NCI-H524 treated with DMSO at 0.1 percent for 48 hours (cell line): ENCODE results near the gene CRCP.
A peak's percentile ranks its signal among the peaks of the same experiment; 100 is the strongest.
"Not testable (repeated sequence)": the region's sequence is repeated elsewhere in the genome, so short reads cannot be mapped to it uniquely, and the experiment has no call there.

Source experiments
- DNase-seq: peaks from one replicate; lab custom pipeline; 2025; lab: John Stamatoyannopoulos, UW

The CRCP gene

GRCh38 chr7:66114743-66115649 lies at the start of gene CRCP:
TSS of gene CRCP (plus strand) at chr7:66114847. CDS start at chr7:66114963, 116 bp downstream.
- DNase-seq = peak; percentile 9

DNA sequence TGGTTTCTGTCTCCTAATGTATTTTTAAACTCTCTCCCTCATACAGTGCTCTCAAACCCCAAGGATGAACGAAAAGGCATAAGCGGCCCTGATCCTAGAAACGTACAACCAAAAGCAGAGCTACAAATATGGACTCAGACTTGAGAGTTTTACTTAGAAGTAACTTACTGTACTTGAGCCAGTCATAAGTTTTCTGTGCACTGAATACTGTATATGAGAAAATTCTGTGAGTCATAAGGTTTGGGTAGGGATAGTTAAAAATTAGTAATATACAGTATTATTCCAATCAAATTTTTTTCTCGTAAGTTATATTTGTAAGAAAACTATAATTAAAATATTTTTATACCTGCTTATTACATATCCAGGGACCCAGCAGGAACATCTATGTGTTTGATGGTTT lies 44.9 kb upstream of the CRCP start:
- DNase-seq = no peak

- DNase-seq = no peak
Observed at GRCh38 chr7:66070222-66070621, 44.4 kb upstream of the CRCP start.

GRCh38 chr7:66072208-66072607 lies 42.4 kb upstream of the CRCP start:
- DNase-seq = not testable (repeated sequence)

DNA sequence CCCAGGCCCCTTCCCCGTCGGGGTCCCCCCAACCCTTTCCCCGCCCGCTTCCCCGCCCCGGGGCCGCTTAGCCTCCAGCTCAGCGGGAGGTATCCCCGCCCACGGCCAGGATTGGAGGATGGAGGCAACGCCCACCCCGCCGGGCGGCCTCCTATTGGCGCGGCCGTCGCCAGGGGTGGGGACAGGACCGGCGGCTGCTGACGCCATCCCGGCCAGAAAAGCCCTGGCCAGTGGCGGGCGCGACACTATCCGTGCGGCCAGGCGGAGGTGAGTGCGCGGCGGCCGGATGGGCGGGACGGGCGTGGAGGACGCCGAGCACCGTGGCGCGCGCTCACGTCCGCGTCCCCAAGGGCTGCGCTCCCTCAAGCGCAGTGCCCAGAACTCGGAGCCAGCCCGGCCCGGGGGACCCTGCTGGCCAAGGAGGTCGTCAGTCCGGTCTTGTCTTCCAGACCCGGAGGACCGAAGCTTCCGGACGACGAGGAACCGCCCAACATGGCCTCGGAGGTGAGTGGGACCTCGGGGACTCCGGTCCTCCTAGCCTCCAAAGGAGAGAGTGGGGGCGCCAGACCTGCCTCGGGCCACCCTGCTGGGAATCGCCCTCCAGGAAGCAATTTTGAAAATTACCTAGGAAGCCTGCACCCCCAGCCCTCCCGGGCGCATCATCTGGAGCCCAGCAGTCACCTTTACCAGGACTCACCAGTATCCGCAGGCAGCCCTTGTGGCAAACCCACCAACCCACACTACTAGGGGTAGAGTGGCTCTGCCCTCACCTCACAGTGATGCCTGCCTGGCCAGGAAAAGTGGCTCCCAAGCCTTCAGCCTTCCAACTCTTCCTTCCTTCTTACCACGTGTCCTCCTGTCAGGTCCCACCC lies 38.8 kb upstream of the CRCP start, which contains the start of gene ASL:
ASL (plus strand) TSS at position 230 of the 872 bp plus-strand sequence; CDS start at position 493, 263 bp downstream.
- peak; percentile 26 for DNase-seq

GRCh38 chr7:66076462-66077329 lies 38.0 kb upstream of the CRCP start:
- DNase-seq = no peak

- DNase-seq = no peak
Observed at GRCh38 chr7:66078067-66078466, 36.6 kb upstream of the CRCP start.

GRCh38 chr7:66082083-66082482 lies 32.6 kb upstream of the CRCP start:
- no peak for DNase-seq

DNA sequence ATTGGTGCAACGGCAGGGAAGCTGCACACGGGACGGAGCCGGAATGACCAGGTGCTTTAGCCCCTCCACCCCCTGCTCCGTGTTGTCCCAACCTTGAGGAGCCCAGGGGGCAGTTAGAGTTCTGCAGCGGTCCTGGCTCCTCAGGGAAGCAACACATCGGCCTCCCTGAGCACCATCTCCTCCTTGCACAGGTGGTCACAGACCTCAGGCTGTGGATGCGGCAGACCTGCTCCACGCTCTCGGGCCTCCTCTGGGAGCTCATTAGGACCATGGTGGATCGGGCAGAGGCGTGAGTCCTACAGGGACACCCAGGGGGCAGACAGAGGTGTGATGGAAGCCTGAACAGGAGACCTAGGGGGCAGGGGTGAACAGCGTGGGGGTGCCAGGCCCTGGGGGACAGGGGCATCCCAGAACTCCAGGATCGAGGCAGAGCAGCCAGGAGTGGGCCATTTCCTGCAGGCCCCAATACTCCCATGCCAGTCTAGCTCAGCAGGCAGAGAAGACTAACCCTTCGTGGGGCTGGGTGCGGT lies 31.7 kb upstream of the CRCP start:
- no peak for DNase-seq

- no peak for DNase-seq
Observed at GRCh38 chr7:66083677-66084076, 31.0 kb upstream of the CRCP start.

DNA sequence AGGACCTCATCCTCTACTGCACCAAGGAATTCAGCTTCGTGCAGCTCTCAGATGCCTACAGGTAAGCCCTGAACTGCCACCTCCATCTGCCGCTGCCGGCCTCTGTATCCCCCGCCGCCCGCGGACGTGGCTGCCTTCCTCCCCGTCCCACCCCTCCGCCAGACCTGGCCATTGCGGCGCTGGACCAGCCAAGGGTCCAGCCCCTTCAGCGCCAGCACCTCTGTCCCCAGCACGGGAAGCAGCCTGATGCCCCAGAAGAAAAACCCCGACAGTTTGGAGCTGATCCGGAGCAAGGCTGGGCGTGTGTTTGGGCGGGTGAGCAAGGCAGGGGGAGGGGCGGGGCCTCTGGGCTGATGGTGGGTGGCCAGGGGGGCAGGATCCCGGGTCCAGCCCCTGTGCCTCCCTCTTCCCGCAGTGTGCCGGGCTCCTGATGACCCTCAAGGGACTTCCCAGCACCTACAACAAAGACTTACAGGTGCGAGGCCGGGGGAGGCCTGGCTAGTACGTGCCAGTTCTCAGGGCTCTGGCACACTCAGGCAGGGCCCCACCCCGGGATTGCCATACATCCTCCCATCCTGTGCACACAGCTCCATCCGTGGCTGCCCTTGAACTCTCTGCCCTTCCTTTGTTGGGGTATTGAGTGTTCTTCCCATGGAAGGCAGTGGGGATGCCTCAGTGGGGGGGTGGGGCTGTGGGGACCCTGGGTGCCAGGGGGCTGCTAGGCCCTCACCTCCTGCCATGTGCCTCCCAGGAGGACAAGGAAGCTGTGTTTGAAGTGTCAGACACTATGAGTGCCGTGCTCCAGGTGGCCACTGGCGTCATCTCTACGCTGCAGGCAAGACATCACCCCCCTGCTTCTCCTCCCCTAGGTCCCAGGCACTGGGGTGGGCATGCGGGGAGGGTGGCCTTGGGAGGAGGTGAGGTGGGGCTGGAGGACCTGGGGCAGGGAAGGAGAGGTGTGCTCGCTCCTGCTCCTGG lies 25.5 kb upstream of the CRCP start:
- DNase-seq = no peak

GRCh38 chr7:66092654-66093053 lies 22.0 kb upstream of the CRCP start:
- DNase-seq = no peak

- DNase-seq = no peak
Observed at GRCh38 chr7:66095010-66095409, 19.6 kb upstream of the CRCP start.

DNA sequence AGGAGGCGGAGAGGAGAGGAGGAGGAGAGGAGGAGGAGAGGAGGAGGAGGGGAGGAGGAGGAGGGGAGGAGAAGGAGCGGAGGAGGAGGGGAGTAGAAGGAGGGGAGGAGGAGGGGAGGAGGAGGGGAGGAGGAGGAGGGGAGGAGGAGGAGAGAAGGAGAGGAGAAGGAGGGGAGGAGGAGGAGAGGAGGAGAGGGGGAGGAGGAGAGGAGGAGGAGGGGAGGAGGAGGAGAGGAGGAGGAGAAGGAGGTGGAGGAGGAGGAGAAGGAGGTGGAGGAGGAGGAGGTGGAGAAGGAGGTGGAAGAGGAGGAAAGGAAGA lies 15.5 kb upstream of the CRCP start:
- DNase-seq = no peak

DNA sequence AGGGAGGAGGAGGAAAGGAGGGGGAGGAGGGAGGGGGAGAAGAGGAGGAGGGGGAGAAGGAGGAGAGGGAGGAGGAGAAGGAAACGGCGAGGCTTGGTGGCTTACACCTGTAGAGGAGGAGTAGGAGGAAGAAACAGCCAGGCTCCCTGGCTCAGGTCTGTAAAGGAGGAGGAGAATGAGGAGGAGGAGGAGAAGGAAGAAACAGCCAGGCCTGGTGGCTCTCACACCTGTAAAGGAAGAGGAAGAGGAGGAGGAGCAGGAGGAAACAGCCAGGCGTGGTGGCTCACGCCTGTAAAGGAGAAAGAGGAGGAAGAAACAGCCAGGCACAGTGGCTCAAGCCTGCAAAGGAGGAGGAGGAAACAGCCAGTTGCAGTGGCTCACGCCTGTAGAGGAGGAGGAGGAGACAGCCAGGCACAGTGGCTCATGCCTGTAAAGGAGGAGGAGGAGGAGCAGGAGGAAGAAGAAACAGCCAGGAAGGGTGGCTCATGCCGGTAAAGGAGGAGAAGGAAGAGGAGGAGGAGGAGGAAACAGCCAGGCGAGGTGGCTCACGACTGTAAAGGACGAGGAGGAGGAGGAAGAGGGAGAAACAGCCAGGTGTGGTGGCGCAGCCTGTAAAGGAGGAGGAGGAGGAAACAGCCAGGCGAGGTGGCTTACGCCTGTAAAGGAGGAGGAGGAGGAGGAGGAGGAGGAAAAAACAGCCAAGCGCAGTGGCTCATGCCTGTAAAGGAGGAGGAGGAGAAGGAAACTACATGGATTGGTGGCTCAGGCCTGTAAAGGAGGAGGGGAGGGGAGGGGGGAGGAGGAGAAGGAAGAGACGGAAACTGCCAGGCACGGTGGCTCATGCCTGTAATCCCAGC lies 14.9 kb upstream of the CRCP start:
- peak; percentile 15 for DNase-seq

DNA sequence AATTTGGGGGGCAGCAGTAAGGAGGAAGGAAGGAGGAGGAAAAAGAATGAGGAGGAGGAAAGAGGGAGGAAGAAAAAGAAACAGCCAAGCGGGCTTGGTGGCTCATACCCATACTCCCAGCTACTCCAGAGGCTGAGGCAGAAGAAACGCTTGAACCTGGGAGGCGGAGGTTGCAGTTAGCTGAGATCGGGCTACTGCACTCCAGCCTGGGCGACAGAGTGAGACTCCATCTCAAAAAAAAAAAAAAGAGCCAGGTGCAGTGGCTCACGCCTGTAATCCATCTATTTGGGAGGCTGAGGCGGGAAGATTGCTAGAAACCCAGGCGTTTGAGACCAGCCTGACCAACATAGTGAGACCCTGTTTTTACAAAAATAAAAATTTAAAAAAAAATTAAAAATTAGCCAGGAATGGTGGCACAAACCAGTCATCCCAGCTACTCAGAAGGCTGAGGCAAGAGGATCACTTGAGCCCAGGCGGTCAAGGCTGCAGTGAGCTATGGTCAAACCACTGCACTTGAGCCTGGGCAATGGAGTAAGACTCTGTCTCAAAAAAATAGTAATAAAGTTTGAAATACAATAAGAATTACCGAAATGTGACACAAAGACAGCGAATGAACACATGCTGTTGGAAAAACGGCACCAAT lies 14.1 kb upstream of the CRCP start:
- DNase-seq = no peak

- DNase-seq = not testable (repeated sequence)
Observed at GRCh38 chr7:66102168-66102567, 12.5 kb upstream of the CRCP start.

GRCh38 chr7:66103994-66104393 lies 10.7 kb upstream of the CRCP start:
- DNase-seq = not testable (repeated sequence)

DNA sequence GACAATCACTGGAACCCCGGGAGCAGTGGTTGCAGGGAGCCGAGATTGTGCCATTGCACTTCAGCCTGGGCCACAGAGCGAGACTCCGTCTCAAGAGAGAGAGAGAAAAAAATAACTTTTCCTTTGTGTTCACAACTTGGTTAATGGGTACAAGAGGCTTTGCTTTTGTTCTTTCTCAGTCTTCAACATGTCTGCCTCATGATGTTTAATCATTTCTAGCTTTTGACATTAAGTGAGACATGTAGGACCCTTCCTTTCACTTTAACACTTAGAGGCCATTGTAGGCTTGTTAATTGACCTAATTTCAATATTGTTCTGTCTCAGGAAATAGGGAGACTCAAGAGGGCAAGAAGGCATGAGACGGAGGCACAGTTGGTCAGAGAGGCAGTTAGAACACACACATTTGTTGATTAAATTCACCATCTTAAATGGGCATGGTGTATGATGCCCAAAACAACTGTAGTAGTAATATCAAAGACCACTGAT lies 9.3 kb upstream of the CRCP start:
- no peak for DNase-seq
